Type B pancreatic cell (in vitro differentiated cells): ENCODE data around the gene PDE10A. TPM values are rescaled to one million over a fixed set of nuclear protein-coding genes. Genes with fewer than 3 reads are reported as not detected.
A peak's percentile ranks its signal among the peaks of the same experiment; 100 is the strongest.
"Not testable (repeated sequence)": the region's sequence is repeated elsewhere in the genome, so short reads cannot be mapped to it uniquely, and the experiment has no call there.

Source experiments
- DNase-seq: peaks from one replicate; pipeline ENCODE4 v3.0.0; 2021; ENCODE audit warnings: mixed read lengths; ENCODE audit not compliant: unreplicated experiment; ENCODE audit errors: extremely low spot score
- H3K27ac Mint-ChIP-seq: 2 replicates; pipeline ENCODE4 v1.8.0; 2021; ENCODE audit warnings: mild to moderate bottlenecking, mixed read lengths
- H3K27me3 Mint-ChIP-seq: 2 replicates; pipeline ENCODE4 v1.8.0; 2021; ENCODE audit warnings: mixed read lengths
- H3K36me3 Mint-ChIP-seq: 2 replicates; pipeline ENCODE4 v1.8.0; 2021; ENCODE audit warnings: mixed read lengths
- H3K4me1 Mint-ChIP-seq: one replicate; pipeline ENCODE4 v1.8.0; 2021; ENCODE audit warnings: mixed read lengths; ENCODE audit not compliant: unreplicated experiment
- H3K4me3 Mint-ChIP-seq: 2 replicates; pipeline ENCODE4 v1.8.0; 2021; ENCODE audit warnings: mild to moderate bottlenecking, mixed read lengths
- H3K9me3 Mint-ChIP-seq: 2 replicates; pipeline ENCODE4 v1.8.0; 2021; ENCODE audit warnings: mixed read lengths
- total RNA-seq: library from RNA; stranded (reverse); gene quantifications from 2 replicates; pipeline ENCODE4 v1.2.1, GENCODE V29; 2021; ENCODE audit warnings: low replicate concordance
- TF ChIP-seq, protein P1 (sequence below): fragments of 200-600 bp; sonication (generic); conservative IDR thresholded peaks from 2 replicates; pipeline ENCODE4 v1.5.0; 2021; ENCODE audit warnings: antibody characterized with exemption, mild to moderate bottlenecking

Gene PDE10A
- total RNA-seq, 1 donor from 2014 or later: 10.8 TPM

DNA sequence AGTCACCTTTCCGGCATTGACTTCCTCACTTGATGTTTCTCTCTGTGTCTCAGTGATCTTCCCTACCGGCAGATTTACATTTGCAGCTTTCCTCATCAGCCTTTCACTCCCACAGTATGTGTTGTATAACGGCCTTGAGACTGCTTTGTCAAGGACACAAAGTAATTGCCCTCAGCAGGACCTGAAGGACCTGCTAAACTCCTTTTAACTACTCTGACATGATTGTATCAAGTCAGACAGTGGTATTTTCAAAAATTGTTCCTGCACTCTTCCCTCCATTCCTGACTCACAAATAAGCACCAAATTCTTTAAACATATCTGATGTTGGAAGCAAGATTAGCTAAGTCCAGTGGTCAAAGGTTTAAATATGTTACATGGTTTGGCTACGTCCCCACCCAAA lies 62.4 kb downstream of the PDE10A start:
- no peak for DNase-seq
- Mint-ChIP-seq H3K4me3 (peak overlapping the region; percentile 77), H3K36me3 (peaks cover 4% of the 10 kb centered on the region), H3K27ac (peak overlapping the region; percentile 93), H3K4me1 (peaks cover 12% of the 10 kb centered on the region), H3K27me3 (no peaks in the 10 kb centered on the region), H3K9me3 (peaks cover 14% of the 10 kb centered on the region)
- TF ChIP-seq, protein P1, sequence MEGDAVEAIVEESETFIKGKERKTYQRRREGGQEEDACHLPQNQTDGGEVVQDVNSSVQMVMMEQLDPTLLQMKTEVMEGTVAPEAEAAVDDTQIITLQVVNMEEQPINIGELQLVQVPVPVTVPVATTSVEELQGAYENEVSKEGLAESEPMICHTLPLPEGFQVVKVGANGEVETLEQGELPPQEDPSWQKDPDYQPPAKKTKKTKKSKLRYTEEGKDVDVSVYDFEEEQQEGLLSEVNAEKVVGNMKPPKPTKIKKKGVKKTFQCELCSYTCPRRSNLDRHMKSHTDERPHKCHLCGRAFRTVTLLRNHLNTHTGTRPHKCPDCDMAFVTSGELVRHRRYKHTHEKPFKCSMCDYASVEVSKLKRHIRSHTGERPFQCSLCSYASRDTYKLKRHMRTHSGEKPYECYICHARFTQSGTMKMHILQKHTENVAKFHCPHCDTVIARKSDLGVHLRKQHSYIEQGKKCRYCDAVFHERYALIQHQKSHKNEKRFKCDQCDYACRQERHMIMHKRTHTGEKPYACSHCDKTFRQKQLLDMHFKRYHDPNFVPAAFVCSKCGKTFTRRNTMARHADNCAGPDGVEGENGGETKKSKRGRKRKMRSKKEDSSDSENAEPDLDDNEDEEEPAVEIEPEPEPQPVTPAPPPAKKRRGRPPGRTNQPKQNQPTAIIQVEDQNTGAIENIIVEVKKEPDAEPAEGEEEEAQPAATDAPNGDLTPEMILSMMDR: no peak

DNA sequence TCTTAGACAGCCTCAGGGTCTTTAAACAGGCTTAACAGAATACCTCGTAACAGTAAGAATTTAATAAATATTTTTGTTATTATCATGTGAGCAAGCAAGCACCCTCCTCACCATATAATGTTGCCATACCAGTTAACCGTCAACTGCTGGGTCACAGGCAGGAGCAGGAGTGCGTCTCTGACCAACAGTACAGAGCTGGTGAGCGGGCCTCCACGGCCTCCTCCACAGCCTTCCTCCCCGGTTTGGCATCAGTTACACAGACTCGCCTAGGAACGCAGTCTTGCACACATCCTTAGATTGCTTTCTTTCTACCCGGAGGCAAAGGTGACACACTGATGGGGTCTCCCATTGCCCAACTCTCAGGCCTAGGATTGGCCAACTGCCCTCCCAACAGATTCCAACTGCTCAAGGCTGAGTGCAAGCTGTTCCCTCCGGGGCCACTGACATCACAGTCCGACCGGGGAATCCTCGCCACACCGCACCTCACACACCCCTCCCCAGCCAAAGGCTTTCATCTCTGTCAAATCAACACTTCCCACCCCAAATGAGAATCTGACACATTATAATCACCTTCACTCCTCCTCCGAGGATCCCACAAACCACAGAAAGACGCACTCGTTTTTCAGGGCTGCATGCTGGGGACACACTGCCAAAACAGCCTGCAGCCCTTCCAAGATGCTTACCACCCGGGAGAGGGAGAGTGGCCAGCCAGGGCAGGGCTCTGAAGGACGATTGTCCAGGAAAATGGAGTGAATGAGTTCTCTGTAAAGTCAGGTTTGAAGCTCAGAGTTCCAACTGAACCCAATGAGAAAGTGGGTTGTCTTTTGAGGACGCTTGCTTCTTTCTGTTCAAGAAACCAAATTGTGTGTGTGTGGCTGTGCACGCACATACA lies 63.2 kb downstream of the PDE10A start:
- peak overlapping the region; percentile 93 for H3K27ac Mint-ChIP-seq
- H3K27me3 Mint-ChIP-seq: no peaks in the 10 kb centered on the region
- H3K9me3 Mint-ChIP-seq: peaks cover 14% of the 10 kb centered on the region
- H3K36me3 Mint-ChIP-seq: peaks cover 4% of the 10 kb centered on the region
- no peak for DNase-seq
- H3K4me3 Mint-ChIP-seq: peak overlapping the region; percentile 77
- TF ChIP-seq, protein P1: no peak
- H3K4me1 Mint-ChIP-seq: peaks cover 12% of the 10 kb centered on the region

DNA sequence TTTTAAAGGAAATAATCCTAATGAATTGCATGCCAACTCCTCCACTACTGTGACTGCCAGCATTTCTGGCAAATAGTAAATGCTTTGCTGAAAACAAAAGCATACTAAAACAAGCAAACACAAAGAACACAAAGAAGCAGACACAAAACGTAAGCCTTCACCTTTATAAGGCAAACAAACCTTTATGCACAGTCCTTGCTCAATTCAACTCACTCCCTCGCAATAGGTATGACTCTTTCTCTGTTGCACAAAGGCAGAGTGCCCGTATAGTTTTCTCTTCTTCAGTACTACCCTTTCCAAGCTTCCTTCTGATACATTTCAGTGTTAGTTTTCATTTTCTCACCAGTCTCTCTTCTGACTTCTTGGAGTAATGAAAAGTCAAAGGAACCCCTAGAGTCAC lies 63.9 kb downstream of the PDE10A start:
- TF ChIP-seq, protein P1: no peak
- H3K4me1 Mint-ChIP-seq: peaks cover 12% of the 10 kb centered on the region
- H3K9me3 Mint-ChIP-seq: peaks cover 14% of the 10 kb centered on the region
- H3K27me3 Mint-ChIP-seq: no peaks in the 10 kb centered on the region
- DNase-seq: no peak
- peaks cover 4% of the 10 kb centered on the region for H3K36me3 Mint-ChIP-seq
- H3K27ac Mint-ChIP-seq: peak overlapping the region; percentile 65
- H3K4me3 Mint-ChIP-seq: peak overlapping the region; percentile 27

DNA sequence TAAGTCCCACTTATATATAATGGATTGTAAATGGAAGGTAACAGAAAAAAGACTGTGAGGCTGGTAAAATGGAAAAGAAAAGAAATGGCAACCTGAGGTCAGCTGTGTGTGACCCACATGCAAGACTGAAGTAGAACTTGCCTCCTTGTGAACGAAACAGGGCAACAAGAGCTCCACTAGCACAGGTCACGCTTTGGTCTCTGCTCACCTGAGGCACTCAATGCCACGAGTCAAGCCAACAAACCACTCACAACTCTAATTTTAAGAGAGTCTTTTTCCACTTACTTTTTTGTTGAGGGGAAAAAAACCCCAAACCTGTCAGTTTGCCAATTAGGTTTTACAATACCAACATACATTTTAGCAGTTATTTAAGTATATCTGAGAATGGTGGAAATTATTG lies 65.2 kb downstream of the PDE10A start:
- H3K27me3 Mint-ChIP-seq: no peaks in the 10 kb centered on the region
- TF ChIP-seq, protein P1: no peak
- no peak overlapping the region for H3K4me3 Mint-ChIP-seq
- H3K27ac Mint-ChIP-seq: no peak overlapping the region
- peaks cover 4% of the 10 kb centered on the region for H3K36me3 Mint-ChIP-seq
- H3K9me3 Mint-ChIP-seq: peaks cover 14% of the 10 kb centered on the region
- H3K4me1 Mint-ChIP-seq: peaks cover 12% of the 10 kb centered on the region
- no peak for DNase-seq

DNA sequence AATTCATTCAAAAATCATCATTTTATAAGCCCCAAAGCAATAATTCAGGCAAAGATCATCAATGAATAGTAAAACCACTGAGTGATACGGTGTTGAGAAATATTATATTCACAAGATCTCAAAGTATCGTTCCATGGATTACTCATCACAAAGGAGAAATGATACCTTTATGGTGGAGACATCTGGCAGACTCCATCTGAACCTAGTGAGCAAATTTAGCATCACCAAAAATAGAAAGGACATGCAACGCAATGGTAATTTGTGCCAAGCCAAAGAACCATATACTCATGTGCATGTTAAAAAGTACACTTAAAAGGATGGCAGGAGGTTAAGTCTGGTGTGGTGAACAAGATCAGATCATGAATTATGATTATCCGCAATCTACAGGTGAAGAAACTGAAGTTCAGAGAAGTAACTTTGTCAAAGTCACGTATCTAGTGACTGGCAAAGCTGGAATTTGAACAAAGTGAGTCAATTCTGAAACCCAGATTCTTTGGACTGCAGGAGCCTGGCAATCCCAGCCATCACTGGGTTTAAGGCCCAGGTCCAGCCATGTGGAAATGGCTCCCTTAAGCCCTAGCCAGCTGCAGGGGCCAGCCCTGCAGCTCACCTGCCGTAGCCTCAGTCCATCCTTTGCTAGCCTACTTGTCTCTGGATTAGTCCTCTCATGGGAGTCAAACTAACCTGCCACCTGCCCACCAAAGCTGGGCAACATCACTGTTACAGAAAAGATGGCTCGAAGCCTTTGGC lies 68.3 kb downstream of the PDE10A start:
- H3K4me1 Mint-ChIP-seq: peaks cover 7% of the 10 kb centered on the region
- peaks cover 4% of the 10 kb centered on the region for H3K9me3 Mint-ChIP-seq
- no peak overlapping the region for H3K27ac Mint-ChIP-seq
- H3K4me3 Mint-ChIP-seq: no peak overlapping the region
- DNase-seq: no peak
- H3K36me3 Mint-ChIP-seq: no peaks in the 10 kb centered on the region
- no peaks in the 10 kb centered on the region for H3K27me3 Mint-ChIP-seq
- TF ChIP-seq, protein P1: no peak

DNA sequence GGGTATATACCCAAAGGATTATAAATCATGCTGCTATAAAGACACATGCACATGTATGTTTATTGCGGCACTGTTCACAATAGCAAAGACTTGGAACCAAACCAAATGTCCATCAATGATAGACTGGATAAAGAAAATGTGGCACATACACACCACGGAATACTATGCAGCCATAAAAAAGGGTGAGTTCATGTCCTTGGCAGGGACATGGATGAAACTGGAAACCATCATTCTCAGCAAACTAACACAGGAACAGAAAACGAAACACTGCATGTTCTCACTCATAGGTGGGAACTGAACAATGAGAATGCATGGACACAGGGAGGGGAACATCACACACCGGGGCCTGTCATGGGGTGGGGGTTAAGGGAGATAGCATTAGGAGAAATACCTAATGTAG lies 70.1 kb downstream of the PDE10A start:
- not testable (repeated sequence) for H3K36me3 Mint-ChIP-seq, H3K27ac Mint-ChIP-seq, H3K4me3 Mint-ChIP-seq, H3K9me3 Mint-ChIP-seq, H3K27me3 Mint-ChIP-seq, H3K4me1 Mint-ChIP-seq, DNase-seq
